GM12892 (cell line): Measurements from ENCODE around the gene C4B.
"Not testable (repeated sequence)": the region's sequence is repeated elsewhere in the genome, so short reads cannot be mapped to it uniquely, and the experiment has no call there.

Experiments
- POLR2A ChIP-seq: IDR thresholded peaks from 2 replicates; pipeline ENCODE4 v1.6.1; 2011; ENCODE audit warnings: low read depth, low read length, control low read depth
- POLR2AphosphoS5 ChIP-seq: IDR thresholded peaks from 2 replicates; pipeline ENCODE4 v1.6.1; 2011; ENCODE audit warnings: low read depth, low read length, control low read depth

DNA sequence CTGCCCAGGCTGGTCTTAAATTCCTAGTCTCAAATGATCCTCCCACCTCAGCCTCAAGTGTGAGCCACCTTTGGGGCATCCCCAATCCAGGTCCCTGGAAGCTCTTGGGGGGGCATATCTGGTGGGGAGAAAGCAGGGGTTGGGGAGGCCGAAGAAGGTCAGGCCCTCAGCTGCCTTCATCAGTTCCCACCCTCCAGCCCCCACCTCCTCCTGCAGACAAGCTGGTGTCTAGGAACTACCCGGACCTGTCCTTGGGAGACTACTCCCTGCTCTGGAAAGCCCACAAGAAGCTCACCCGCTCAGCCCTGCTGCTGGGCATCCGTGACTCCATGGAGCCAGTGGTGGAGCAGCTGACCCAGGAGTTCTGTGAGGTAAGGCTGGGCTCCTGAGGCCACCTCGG lies 24.3 kb downstream of the C4B start:
- not testable (repeated sequence) for TF ChIP-seq POLR2A, POLR2AphosphoS5
